Trophoblast cell (in vitro differentiated cells and primary cell): Measurements from ENCODE around the gene ANKRD30B.
"Not testable (repeated sequence)": the region's sequence is repeated elsewhere in the genome, so short reads cannot be mapped to it uniquely, and the experiment has no call there.

ENCODE experiments used
- DNase-seq, 2 donors: peaks; one replicate each; pipeline ENCODE4 v3.0.0-alpha.2; 2016
- H2AFZ ChIP-seq: 2 replicates; pipeline ENCODE4 v1.6.1; 2013; ENCODE audit warnings: low read length, moderate library complexity, mild to moderate bottlenecking; ENCODE audit not compliant: insufficient read depth, poor library complexity
- H2AK5ac ChIP-seq: 2 replicates; pipeline ENCODE4 v1.6.1; 2013; ENCODE audit warnings: mild to moderate bottlenecking, low read length
- H2BK120ac ChIP-seq: 2 replicates; pipeline ENCODE4 v1.6.1; 2013; ENCODE audit warnings: low read length, mild to moderate bottlenecking, moderate library complexity; ENCODE audit not compliant: insufficient read depth, poor library complexity
- H2BK12ac ChIP-seq: 2 replicates; pipeline ENCODE4 v1.6.1; 2013; ENCODE audit warnings: mild to moderate bottlenecking, low read length, moderate library complexity
- H2BK5ac ChIP-seq: 2 replicates; pipeline ENCODE4 v1.6.1; 2013; ENCODE audit warnings: low read length, low read depth, moderate library complexity, mild to moderate bottlenecking; ENCODE audit not compliant: poor library complexity
- H3K14ac ChIP-seq: 2 replicates; pipeline ENCODE4 v1.6.1; 2013; ENCODE audit warnings: mild to moderate bottlenecking, low read length
- H3K18ac ChIP-seq: 2 replicates; pipeline ENCODE4 v1.6.1; 2013; ENCODE audit warnings: mild to moderate bottlenecking, low read length
- H3K23ac ChIP-seq: 2 replicates; pipeline ENCODE4 v1.6.1; 2013; ENCODE audit warnings: low read length
- H3K27ac ChIP-seq: 2 replicates; pipeline ENCODE4 v1.5.1; 2013; ENCODE audit warnings: low read depth, mild to moderate bottlenecking, inconsistent platforms, low read length, moderate library complexity
- H3K27me3 ChIP-seq: 2 replicates; pipeline ENCODE4 v1.6.1; 2013; ENCODE audit warnings: inconsistent platforms, mild to moderate bottlenecking, low read length, moderate library complexity; ENCODE audit not compliant: insufficient read depth
- H3K36me3 ChIP-seq, 2 experiments: 1 replicate in 1 of 2; 2 replicates in 1 of 2; pipeline ENCODE4 v1.6.1; 2013; ENCODE audit warnings: low read length in 2 of 2, mild to moderate bottlenecking in 2 of 2, moderate library complexity in 1 of 2; ENCODE audit not compliant: insufficient read depth in 2 of 2, control insufficient read depth in 1 of 2
- H3K4ac ChIP-seq: 2 replicates; pipeline ENCODE4 v1.6.1; 2013; ENCODE audit warnings: low read depth, mild to moderate bottlenecking, low read length, moderate library complexity
- H3K4me1 ChIP-seq, 2 experiments: 1 replicate in 1 of 2; 2 replicates in 1 of 2; pipeline ENCODE4 v1.6.1; 2013; ENCODE audit warnings: low read length in 2 of 2, mild to moderate bottlenecking in 2 of 2, moderate library complexity in 1 of 2; ENCODE audit not compliant: insufficient read depth in 2 of 2, control insufficient read depth in 1 of 2
- H3K4me2 ChIP-seq: 2 replicates; pipeline ENCODE4 v1.6.1; 2013; ENCODE audit warnings: inconsistent platforms, mild to moderate bottlenecking, low read length, moderate library complexity
- H3K4me3 ChIP-seq: 2 replicates; pipeline ENCODE4 v1.5.1; 2013; ENCODE audit warnings: mild to moderate bottlenecking, low read depth, low read length, inconsistent platforms
- H3K79me1 ChIP-seq: one replicate; pipeline ENCODE4 v1.6.1; 2013; ENCODE audit warnings: low read length
- H3K79me2 ChIP-seq: 2 replicates; pipeline ENCODE4 v1.6.1; 2013; ENCODE audit warnings: low read length, mild to moderate bottlenecking; ENCODE audit not compliant: control insufficient read depth, insufficient read depth, poor library complexity
- H3K9ac ChIP-seq: 2 replicates; pipeline ENCODE4 v1.6.1; 2013; ENCODE audit warnings: mild to moderate bottlenecking, low read length
- H3K9me3 ChIP-seq: 2 replicates; pipeline ENCODE4 v1.6.1; 2013; ENCODE audit warnings: low read depth, mild to moderate bottlenecking, control low read depth, inconsistent platforms, low read length; ENCODE audit not compliant: insufficient read depth
- H4K12ac ChIP-seq: 2 replicates; pipeline ENCODE4 v1.6.1; 2013; ENCODE audit warnings: low read depth, mild to moderate bottlenecking, low read length, moderate library complexity
- H4K8ac ChIP-seq: 2 replicates; pipeline ENCODE4 v1.6.1; 2013; ENCODE audit warnings: low read depth, mild to moderate bottlenecking, low read length, moderate library complexity
- H4K91ac ChIP-seq: one replicate; pipeline ENCODE4 v1.6.1; 2013; ENCODE audit warnings: low read depth, mild to moderate bottlenecking, low read length, moderate library complexity
- WGBS: extraction: QIAGEN DNeasy Blood & Tissue Kit; methylation state at CpG from one replicate; pipeline ENCODE4 v1.1.7; 2013; ENCODE audit warnings: missing lambda C conversion rate; ENCODE audit not compliant: insufficient read length, insufficient coverage; ENCODE audit errors: extremely low coverage; 5-methylcytosine and 5-hydroxymethylcytosine counted together

The ANKRD30B gene

DNA sequence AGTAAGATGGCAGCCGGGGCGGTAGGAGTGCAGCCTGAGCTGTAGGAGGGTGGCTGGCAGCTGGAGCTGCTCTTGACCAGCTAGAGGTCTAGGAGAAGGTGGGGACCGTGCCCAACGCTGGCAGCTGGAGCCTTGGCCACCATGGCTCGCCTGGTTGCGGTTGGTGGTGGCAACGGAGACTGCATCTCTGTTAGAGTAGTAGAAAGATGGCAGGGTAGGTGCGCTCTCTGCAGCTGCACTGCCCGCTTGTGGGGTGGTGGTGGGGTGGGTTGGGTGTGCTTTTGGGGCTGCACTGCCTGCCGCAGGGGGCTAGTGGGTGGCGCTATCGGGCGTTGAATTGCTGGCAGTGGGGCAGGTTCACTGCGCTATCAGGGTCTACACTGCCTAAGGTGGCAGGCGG lies 118.5 kb downstream of the ANKRD30B start:
- not testable (repeated sequence) for H3K23ac ChIP-seq, H2BK5ac ChIP-seq, H3K14ac ChIP-seq, H3K18ac ChIP-seq, H3K4ac ChIP-seq, H3K27ac ChIP-seq, H3K4me2 ChIP-seq, H3K79me2 ChIP-seq, H3K79me1 ChIP-seq, H4K8ac ChIP-seq, H3K9ac ChIP-seq, H3K27me3 ChIP-seq, H4K91ac ChIP-seq, H4K12ac ChIP-seq, H2AK5ac ChIP-seq, H3K36me3 ChIP-seq, H3K4me1 ChIP-seq, H2AFZ ChIP-seq, H2BK120ac ChIP-seq, H3K4me3 ChIP-seq, DNase-seq, H2BK12ac ChIP-seq
- peaks cover 11% of the 10 kb centered on the region for H3K9me3 ChIP-seq
- no CpG with 5 or more reads among the region's 15 CpGs for WGBS

DNA sequence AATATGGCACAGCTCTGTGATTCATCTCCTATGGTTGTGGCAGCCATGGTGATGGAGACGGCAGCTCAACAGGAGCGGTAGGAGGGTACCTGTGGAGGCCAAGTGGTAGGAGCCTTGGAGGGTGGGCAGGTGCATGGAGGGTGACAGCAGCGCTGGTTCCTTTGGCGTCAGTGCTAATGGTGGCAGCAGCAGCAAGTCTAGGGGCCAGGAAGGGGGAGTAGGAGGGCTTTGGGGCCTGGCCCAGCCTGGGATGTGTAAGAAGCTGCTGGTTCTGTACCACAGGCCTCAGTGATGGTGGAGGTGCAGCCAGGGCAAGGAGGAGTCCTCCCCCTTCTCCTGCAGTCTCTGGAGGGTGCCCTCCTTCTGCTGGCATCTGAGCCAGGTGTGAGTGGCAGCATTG lies 120.0 kb downstream of the ANKRD30B start:
- not testable (repeated sequence) for H4K12ac ChIP-seq, H3K79me2 ChIP-seq, H2BK5ac ChIP-seq, H3K27ac ChIP-seq, H2BK12ac ChIP-seq, H3K4me1 ChIP-seq, H3K18ac ChIP-seq, H2AK5ac ChIP-seq, H3K27me3 ChIP-seq, H3K14ac ChIP-seq, H2AFZ ChIP-seq, H3K36me3 ChIP-seq, DNase-seq, H3K4ac ChIP-seq, H4K8ac ChIP-seq, H3K9ac ChIP-seq, H2BK120ac ChIP-seq, H3K79me1 ChIP-seq, H4K91ac ChIP-seq, H3K4me3 ChIP-seq, H3K23ac ChIP-seq, H3K4me2 ChIP-seq
- peaks cover 11% of the 10 kb centered on the region for H3K9me3 ChIP-seq
- WGBS, result no CpG with 5 or more reads among the region's 4 CpGs

DNA sequence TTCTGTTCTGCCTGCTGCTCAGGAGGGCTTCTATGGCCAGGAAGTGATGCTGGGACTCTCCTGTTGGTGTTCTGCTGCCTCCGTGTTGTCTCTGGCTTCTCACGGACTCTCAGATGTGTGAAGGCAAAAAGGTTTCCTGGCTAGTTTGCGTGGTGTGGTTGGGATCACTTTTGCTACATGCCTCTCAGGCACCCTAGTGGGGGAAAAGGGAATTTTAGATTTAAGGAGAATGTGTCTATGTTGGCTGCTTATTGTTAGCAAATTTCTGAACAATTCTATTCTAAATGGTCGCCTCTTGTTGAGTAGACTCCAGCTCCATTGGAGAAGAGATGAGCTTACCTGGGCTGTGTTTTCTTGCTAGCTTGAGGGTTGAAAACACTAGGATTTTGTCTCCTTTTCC lies 120.9 kb downstream of the ANKRD30B start:
- H2BK120ac ChIP-seq, H3K27me3 ChIP-seq, H3K14ac ChIP-seq, H3K4me1 ChIP-seq, H2BK5ac ChIP-seq, H4K91ac ChIP-seq, H3K36me3 ChIP-seq, H3K27ac ChIP-seq, H3K79me2 ChIP-seq, H3K4me3 ChIP-seq, H2AK5ac ChIP-seq, H3K9ac ChIP-seq, H3K18ac ChIP-seq, H2BK12ac ChIP-seq, H4K12ac ChIP-seq, H4K8ac ChIP-seq, H3K23ac ChIP-seq, H3K79me1 ChIP-seq, H3K4ac ChIP-seq, H3K4me2 ChIP-seq, H2AFZ ChIP-seq: not testable (repeated sequence)
- H3K9me3 ChIP-seq, result peaks cover 11% of the 10 kb centered on the region
- peak in 1 of 2 donors; percentile 9 for DNase-seq
- WGBS, result no CpG with 5 or more reads among the region's 4 CpGs

GRCh38 chr18:14878826-14879225 lies 130.9 kb downstream of the ANKRD30B start:
- not testable (repeated sequence) for H4K12ac ChIP-seq, H3K79me2 ChIP-seq, H3K4me2 ChIP-seq, H3K4ac ChIP-seq, H3K27ac ChIP-seq, DNase-seq, H4K8ac ChIP-seq, H2BK12ac ChIP-seq, H3K9me3 ChIP-seq, H3K79me1 ChIP-seq, H3K18ac ChIP-seq, H3K4me1 ChIP-seq, H3K9ac ChIP-seq, H3K23ac ChIP-seq, H2AFZ ChIP-seq, H3K27me3 ChIP-seq, H2BK120ac ChIP-seq, H2BK5ac ChIP-seq, H3K14ac ChIP-seq, H2AK5ac ChIP-seq, H3K36me3 ChIP-seq, H3K4me3 ChIP-seq, H4K91ac ChIP-seq
- WGBS, result no CpG with 5 or more reads among the region's 14 CpGs
